GM19372 (cell line): ENCODE results near the gene MLYCD.

Source experiments
- ATAC-seq: cut with Tn5 transposase; IDR thresholded peaks from one replicate; pipeline ENCODE4 v1.9.1; 2021; ENCODE audit warnings: mild to moderate bottlenecking, low read depth, moderate library complexity; ENCODE audit not compliant: unreplicated experiment

The MLYCD gene

DNA sequence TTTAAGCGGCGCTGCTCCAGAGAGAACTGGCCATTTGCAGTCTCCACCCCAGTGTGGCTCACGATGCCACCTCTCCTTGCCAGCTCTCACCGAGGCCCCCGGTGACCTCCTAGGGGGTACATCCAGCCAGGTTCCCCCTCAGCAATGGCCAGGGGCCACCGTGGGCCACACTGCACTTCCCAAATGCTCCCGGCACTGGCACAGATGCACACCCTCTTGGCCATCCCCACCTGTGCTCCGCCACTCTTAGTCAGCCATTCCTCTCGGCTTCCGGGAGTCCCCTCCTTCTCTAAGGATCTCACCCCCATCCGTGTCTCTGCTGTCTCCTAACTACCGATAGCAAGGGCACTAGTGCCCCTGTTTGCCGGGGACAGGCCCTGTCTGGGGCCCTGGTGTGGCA, 25.8 kb downstream of the MLYCD start:
- ATAC-seq: no peak

DNA sequence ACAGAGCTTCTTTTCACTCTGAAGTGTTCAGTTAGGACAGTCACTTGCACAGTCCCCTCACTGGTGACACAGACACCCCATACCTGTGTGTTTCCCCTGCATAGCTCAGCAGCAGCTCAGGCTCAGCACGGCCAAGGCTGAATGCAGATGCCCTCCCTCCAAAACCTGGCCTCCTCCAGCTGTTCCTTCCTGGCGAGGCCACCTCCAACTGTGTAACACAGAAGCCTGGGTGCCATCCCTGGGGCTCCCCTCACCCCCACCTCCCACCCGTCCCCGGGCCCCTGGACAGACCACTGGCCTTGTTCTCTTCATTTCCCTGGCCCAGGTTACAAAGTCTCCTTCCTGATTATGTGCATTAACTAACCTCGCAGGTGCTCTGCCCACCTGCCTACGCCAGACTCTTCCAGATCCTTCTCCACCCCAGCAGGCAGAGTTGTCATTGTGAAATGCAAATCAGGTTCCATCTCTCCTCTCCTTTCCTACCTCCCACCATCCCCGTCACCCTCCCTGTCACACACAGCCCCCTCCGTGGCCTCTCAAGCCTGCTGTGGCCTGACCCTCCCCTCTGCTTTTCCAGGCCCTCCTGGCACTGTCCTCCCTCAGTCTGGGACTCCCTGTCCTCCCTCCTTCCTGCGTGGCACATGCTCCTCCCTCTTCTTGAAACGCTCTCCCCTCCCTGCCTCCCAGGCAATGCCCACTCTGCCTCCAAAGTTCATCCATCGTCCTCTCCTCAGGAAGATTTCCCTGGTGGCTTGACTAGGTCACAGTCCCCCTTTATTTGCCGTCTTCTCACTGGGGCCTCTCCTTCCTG, 26.4 kb downstream of the MLYCD start:
- no peak for ATAC-seq

DNA sequence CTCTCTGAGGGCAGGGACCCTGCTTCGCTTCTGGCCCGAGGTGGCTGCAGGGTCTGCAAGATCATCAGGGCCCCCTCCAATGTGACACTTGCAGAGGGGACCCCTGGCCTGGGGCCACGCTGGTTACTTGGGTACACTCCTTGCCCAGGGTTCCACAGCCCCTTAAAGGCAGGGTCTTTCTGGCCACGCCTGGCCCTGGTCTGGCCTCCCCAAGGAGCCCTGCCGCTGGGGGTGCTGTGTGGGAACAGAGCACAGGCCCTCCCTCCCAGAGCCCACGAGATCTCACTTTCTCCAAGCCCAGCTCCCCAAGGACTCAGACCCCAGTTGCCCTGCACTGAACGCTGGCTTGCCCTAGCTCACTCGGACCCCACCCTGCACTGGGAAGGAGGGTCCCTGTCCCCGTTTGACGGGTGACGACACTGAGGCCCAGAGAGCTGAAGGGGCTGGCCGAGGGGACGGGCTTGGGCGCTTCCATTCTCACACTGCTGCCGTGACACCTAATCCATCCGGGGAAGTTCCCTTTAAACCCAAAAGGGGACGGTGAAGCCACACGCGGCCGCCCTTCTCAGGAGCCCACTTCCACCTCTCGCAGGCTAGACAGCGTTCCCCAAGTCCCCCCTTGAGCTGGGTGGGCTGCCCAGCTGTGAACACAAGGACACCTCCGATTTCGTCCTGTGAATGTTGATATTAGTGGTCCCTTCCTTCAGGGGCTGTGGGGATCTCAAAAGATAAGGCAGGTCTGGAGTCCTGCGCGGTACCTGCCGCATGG, 27.2 kb downstream of the MLYCD start:
- no peak for ATAC-seq

DNA sequence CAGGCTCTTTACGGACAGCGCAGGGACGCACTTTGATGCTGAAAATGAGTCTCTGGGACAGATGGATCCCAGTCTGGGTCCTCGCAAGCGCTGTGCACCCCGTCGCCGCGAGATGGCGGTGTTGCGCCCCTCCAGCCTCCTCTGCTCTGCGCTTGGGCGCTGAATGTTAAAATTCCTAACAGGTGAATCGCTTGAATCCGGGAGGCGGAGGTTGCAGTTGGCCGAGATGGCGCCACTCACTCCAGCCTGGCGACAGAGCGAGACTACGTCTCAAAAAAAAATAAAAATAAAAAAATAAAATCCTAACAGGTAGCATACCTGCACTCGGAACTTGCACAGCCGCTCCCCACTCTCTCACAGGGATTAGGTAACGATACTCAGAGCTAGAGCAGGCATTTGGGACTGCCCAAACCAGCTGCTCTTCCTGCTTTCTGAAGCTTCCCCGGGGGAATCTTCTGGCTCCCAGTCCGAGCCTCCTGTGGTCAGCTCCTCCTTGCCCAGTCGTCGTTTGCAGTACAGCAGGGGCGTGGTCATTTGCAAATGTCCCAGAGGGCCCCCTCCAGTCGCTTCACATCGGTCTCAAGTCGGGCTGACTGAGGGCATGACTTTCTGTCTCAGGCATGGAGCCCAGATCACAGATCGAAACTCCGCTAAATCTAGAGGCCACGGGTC, 27.9 kb downstream of the MLYCD start:
- peak; percentile 68 for ATAC-seq

DNA sequence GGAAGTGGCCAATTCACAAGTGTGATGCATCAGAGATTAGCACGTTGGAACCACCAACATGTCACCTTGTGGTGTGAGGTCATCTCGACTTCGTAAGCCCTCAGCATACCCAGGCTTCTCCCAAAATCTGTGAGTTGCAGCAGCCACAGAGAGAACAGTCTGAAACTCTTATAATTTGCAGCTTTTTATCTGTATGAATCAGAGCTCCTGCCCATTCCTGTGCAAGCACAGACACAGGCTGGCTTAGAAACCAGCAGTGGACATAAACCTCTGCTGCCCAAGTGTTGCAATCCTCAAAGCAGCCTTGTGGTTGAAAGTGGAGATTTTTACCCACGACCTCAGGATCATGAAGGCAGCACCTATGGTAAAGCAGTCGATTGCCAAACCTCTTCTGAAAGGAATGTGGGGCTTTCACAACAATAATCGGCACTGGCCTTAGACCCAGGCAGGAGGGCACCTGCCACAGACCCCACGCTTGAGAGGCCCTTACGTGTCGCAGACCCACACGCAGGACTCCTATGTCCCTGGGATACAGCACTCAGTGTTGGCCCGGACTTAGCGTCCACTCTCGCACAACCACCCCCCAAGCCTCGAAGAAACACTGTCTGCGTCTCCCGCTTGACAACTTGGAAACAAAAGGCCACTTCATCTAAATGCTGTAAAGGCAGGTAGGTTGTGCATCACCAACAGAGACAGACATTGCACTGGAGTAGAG, 29.6 kb downstream of the MLYCD start:
- ATAC-seq: no peak

DNA sequence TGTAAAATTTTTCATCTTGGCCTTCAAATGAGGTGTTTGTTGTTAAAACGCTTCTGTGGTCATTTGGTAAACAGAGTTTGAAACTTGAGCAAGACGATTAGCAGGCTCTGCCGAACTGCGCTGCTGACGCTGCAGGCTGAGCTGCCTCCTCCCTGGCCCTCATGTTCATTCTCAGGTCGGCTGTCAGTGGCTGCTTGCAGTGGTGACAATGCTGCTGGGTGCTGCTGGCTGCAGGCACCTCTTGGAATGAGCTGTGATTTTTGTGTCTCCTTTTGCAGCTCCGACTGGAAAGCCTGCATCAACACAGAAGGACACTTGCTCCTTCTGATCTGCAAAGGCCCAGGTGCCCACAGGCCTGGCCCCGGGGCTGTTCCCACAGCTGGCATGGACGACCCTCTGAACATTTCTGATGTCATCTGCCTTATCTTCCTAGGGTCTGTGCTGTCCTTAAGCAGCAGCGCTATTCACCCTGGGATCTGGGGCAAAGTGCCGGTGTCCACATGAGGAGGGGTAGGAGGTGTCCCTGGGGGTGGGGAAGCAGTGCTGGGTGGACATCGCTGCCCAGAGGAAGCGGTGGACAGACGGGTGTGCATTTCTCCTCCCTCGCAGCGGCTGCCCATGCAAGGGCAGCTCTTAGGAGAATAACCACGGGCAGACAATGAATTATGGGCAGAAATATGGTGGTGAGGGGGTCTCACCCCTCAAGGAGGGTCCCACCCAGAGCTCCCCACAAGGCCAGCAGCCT, 31.1 kb downstream of the MLYCD start:
- no peak for ATAC-seq

DNA sequence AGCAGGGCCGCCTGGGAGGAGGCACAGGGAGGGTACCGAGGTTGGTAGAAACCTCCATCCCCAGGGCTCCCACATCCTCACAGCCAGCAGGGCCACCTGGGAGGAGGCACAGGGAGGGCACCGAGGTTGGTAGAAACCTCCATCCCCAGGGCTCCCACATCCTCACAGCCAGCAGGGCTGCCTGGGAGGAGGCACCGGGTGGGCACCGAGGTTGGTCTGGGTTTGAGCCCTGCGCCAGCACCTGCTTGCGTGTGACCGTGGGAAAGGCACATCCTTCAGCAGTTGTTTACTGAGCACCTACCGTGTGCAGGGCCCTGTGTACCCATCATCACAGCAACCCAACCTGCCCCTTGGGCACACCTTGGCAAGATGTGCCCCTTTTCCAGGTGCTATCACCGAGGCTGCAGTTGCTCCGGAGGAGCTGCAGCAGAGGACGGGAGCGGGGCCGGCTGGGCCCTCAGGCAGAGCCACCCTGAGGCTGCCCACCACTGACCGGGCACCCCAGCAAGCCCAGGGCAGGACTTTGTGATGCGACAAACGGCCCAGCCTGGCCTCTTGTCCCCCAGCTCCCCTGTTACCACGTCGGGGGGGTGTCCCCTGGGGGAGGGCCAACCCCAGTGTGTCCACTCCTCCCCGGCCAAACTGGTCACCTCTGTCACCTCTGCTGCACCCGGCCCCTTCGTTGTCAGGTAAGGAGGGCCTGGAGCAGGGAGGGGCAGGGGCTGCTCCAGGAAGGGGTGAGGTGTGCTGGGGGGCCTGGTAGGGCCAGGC, 32.0 kb downstream of the MLYCD start:
- no peak for ATAC-seq

DNA sequence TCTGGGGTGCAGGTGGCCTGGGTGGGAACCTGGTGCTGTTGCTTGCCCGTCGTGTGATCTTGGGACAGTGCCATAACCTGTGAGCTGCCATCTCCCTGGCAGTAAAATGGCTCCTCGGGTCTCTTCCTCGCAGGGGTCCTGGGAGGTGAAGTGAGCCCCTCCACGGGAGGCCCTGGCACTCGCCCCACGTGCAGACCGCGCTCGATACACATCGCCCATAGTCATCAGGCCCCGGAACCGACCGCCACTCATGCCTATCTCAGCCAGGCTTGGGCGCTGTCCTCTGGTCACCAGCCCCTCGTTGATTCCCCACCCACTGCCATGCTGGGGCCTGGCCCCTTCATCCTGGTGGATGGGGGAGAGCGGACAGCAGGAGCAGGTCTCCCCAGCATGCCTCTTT, 32.6 kb downstream of the MLYCD start:
- no peak for ATAC-seq

DNA sequence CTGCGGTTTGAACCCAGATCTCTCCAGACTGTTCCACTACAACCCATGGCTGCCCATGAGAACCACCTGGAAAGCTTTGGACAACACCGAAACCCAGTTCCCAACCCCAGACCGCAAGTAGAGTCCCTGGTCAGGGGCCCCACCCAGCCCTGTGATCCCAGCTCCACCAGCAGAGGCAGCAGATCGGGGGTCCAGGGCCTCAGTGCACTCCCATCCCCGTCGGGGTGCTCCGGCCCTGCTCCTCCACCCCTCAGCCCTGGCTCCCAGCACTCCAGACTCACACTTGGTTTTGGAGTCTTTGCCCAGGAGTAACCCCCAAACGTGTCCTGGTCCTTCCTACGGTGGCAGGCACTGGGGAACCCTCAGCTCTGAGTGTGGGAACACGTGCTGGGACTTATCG, 33.4 kb downstream of the MLYCD start:
- ATAC-seq: no peak

DNA sequence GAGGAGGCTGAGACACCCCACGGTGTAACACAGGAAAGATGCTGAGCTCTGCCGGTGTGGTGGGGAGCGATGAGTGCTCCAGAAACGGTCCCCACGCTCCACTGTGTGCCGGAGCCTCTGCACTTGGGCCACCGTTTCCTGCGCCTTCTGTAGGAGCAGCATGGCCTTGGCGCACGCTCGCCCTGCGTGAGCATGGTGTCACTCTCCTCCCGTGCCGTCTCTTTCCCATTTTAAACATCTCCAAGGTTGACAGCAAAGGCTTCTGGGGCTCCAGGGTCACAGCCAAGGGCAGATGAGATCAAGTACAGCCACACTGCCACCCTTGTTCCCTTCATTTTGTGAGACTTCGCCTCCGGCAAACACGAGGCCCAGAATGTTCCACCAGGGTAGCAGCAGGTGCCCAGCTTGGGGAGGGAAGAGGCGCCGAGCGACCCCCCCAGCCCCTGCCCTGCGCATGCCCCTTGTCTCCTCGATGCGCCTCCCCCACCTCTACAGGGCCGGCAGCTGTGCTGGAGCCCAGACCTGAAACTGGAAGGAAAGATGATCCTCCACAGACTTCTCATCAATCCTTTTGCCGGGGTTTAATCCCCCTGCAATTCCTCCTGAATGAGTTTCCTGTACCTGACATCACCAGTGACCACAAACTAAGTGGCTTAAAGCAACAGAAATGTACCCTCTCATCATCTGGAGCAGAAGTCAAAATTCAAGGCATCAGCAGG, 34.2 kb downstream of the MLYCD start:
- no peak for ATAC-seq

DNA sequence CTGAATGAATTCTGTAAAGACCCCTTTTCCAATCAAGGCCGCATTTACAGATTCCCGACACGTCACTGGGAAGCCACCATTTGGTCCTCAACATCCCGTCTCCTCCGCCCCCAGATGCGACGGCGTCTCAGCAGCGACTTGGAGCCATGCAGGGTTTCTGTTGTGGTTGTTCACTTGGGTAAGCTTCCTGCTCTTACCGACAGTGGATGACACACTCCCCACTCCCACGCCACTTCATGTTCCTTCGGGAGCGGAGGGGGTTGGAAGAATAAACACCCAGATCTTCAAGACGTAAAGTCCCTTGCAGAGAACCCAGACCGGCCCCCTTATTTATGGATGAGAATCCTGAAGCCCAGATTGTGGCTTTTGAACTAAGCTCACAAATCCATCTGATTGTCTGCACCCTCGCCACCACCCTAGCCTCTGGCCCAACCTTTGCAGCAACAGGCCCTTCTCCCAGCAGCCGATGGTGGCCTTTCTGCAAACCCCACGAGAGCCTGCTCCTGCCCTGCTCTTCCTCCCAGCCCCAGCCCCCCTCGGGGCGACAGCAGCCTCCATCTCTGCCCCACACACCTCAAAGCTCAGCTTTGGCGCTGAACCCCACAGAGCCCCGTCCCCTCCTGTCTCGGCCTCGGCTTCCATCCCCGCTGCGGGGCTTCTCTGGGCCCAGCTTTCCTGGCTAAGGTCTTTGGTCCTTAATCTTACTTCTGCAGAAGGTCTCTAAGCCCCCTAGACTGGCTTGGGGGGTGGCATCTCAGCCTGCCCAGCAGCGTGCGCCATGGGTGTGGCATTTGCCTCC, 35.2 kb downstream of the MLYCD start:
- ATAC-seq: no peak

DNA sequence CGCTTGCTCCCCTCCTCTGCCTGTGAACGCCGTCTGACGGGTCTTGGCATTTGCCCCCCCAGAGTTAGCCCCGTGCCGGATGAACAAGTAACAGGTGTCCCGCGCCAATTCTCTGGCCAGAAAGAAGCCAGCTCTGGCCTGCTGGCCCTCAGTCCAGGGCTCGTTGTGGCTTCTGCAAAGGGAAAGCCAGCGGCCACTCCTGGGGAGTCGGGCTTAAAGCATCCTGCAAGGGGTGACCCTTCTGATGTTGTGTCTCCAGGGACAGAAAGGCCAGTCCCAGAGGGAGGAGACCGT, 35.7 kb downstream of the MLYCD start:
- no peak for ATAC-seq

DNA sequence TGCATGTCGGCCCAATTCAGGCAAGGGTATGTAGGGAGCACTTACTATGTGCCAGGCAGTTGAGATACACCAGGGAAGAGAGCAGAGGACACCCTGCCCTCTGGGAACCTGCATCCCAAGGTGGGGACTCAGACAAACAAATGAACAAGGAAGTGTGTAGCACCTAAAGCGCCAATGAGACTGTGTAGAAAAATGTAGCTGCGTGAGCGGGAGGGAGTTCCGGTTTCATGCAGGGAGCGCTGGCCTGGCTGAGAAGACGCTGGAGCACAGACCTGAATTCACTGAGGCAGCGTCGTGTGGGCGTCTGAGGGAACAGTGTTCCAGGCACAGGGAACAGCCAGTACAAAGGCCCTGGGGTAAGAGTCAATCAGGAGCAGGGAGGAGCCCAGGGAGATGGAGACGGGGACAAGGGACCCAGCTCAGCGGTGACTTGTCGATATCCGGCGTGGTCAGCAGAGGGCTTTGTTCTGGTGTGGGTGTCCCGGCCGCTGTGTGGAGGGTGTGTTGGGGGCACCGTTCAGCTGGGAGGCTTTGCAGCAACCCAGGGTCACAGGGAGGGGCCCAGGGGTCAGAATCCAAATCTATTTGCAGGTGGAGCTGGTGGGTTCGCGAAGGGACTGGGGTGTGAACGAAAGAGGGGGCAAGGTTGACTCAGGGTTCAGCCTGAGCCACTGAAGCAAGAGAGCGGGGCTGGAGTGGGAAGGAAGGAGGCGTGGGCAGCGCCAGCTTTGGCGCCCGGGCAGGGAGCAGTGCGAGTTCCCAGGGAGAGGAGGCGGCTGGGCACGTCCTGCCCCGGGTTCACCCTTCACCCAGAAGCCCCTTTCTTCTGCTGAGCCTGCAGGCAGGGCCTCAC, 36.3 kb downstream of the MLYCD start:
- no peak for ATAC-seq

DNA sequence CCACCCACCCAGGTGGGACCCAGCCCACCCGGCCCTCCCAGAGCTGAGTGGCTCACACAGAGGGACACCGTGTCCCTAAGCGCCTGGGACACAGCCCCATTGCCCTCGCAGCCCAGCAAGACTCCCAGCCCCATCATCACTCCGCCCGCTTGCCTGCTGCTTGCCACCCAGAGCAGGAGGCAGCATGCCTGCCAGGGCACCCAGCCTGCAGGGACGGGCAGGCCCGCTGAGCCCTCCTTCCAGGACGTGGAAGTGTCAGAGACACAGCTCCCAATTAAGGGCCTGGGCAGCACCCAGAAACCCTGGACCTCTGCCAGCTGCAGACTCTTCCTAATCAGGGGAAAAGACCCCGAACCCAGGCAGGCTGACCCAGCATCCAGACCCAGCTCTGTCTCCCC, 36.9 kb downstream of the MLYCD start:
- ATAC-seq: no peak

DNA sequence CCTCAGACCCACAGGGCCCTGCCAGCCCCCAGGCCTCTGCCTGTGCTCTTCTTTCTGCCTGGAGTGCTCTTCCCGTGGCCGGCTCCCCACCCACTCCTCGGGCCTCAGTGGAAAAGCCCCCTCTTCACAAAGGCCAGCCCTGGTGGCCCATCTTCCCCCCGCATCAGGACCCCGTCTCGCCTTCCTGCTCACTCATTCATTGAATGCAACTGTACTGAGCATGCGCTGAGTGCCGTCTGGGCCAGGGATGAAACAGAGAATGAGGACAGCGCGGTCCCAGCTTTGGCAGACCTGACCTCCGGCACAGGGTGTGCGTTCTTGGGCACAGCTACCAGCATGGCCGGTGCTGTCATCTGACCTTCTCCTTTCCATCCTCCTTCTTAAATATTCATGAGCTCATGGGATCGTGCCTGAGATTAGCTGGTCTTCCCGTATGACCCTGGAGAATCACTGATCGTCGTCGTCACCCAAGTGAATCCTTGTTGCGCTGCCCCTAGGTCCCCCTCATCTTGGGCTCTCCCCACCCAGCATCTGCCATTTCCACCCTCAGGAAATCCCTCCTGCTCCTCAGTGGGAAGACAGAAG, 37.8 kb downstream of the MLYCD start:
- no peak for ATAC-seq

DNA sequence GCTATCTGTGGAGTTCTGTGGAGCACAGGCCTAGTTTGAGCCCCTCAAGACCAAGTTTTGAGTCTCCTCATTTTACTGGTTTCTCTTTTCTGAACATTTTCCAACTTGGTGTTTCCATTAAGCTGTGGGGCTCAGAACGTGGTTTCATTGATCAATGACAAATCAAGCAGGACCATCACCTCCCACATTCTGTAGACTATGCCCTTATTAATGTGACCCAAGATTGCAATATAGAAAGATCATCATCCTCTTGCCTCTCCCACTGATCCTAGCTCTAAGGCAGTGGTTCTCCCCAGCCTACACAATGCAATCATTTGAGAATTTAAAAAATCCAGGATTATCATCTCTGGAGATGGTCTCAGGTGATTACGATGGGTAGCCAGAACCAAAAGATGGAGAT, 38.4 kb downstream of the MLYCD start:
- ATAC-seq: no peak
